GM18526 (cell line): ENCODE measurements around the gene CACNA2D3.

Experiments used
- POLR2A ChIP-seq: IDR thresholded peaks from 3 replicates; pipeline ENCODE4 v1.6.1; 2011; ENCODE audit not compliant: insufficient read length; ENCODE audit errors: extremely low read depth

CACNA2D3 gene

GRCh38 chr3:54345847-54346375 lies 223.6 kb downstream of the CACNA2D3 start:
- TF ChIP-seq POLR2A, result no peak

DNA sequence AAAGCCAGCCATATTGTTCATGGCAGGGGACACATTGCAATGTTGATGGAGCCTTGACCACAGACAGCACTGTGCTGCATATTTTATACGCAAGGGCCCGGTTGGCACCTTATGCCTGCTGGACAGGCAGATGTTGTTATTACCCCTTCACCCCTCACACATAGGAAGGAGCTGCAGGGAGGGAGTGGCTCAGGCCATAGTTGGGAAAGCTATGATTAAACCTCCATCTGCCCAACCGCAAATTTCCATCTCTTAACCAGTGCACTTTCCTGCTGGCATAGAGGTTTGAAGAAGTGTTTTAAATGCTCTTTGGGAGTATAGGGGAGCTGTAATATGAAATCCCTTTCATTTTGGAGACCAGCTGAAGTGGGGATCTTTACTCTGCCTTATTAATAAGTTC lies 224.7 kb downstream of the CACNA2D3 start:
- TF ChIP-seq POLR2A, result no peak

DNA sequence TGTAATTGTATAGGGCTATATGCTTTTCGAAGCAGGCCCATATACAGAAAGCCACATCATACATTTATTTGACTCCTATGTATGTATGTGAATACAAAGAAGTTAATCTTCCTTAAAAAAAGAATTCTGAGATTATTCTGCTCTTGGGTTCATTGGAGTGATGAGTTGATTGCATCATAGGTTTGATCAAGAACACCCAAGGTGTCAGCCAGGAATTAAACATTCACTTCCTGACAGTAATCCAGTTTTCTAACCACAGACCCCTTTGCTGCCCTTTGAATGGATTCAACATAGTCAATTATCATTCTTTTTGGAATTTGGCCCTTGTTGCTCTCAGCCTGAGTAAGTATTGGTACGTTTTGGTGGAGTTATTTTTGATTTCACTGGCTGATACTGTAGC lies 225.6 kb downstream of the CACNA2D3 start:
- TF ChIP-seq POLR2A, result no peak

- TF ChIP-seq POLR2A, result no peak
Observed at GRCh38 chr3:54349231-54349652, 226.9 kb downstream of the CACNA2D3 start.

- TF ChIP-seq POLR2A, result no peak
Observed at GRCh38 chr3:54349691-54350090, 227.3 kb downstream of the CACNA2D3 start.

GRCh38 chr3:54353546-54353945 lies 231.2 kb downstream of the CACNA2D3 start:
- no peak for TF ChIP-seq POLR2A

DNA sequence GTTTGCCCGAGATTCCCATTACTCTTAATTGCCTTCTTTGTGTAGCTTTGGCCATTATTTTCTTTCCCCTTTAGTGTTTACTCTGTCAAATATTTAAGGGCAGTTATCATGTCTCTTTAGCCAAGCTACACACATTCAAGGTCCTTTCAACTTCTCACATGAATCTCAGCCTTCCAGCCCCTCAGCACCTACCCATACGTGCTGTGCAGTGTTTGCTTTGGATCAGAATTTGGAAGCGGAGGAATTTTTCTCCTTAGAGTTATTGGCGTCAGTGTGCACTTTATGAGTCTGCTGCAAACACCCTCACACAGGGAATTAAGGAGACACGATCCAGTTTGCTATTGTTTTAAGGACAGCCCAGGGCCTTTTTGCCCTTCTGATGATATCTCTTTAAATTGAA lies 231.6 kb downstream of the CACNA2D3 start:
- TF ChIP-seq POLR2A, result no peak

DNA sequence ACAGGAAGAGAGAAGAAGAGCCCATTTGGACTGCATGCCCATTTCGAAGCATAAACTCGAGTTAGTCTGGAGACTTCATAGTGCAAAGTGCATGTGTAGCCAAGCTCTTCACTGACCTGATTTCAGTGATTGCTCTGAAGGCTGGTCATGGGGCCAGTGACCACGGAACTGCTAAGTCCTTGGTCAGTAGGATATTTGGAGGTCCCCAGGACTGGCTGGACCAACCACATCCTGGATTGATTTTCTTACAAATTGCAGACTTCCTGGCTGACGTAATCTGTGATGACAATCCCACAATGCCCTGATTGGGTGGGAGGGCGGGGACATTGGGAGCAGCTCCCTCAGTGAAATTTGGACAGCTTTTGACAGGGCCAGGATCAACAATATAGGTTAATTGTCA lies 233.4 kb downstream of the CACNA2D3 start:
- TF ChIP-seq POLR2A, result no peak

- no peak for TF ChIP-seq POLR2A
Observed at GRCh38 chr3:54356261-54357045, 234.1 kb downstream of the CACNA2D3 start.

GRCh38 chr3:54357301-54357700 lies 234.9 kb downstream of the CACNA2D3 start:
- TF ChIP-seq POLR2A, result no peak

- TF ChIP-seq POLR2A, result no peak
Observed at GRCh38 chr3:54358316-54358715, 236.0 kb downstream of the CACNA2D3 start.

DNA sequence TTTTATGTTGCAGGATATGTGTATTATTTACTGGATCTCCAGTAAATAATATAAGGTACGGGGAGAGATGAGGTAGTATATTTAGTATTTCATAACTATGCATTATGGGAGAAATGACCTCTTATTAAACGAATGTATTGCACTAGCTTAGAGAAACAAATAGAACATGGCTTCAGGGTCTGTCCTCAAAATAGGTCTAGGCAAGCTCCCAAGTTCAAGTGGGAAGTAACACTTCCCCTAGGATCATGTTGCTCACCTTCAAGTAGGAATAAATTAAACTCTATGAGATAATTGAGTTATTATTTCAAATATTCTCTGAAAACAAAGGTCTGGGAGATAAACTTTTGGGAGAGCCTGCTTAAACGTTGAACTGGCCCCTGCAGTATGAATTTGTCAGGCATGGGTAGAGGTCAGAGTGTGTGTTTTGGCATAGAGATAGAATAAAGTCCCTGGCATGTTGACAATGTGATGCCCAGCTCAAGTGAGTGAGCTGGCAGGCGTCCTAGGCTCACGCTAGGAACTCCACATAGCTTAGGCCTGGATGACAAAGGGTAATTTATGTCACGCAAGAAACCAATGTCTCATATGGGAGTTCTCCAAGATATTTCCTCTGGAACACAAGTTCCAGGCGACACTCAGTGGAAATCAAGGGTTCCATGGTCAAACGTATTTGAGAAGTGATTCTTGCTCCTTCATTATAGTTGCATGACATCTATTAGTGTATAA lies 236.8 kb downstream of the CACNA2D3 start:
- TF ChIP-seq POLR2A, result no peak

GRCh38 chr3:54360320-54360719 lies 238.0 kb downstream of the CACNA2D3 start:
- TF ChIP-seq POLR2A, result no peak

DNA sequence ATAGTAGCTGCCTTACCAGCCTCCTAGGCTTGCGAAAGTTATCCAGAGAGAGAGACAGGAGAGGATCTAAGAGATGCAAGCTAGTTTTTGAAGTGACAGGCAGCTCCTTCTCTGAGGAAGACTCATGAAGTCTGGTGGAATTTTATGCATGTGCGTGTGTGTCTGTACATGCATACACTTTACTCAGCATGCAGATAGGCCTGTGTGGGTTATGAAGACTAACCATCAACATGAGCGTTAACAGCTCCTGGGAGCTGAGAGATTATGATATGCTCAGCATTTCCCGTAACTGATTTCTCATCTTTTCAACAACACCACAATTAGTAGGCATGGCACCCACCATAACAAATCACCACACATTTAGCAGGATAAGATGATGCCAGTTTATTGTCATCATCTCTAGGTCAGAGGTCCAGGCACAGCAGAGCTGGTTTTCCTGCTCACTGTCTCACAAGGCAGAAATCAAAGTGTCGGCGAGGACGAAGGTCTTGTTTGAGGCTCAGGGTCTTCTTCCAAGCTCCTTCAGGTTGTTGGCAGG lies 239.5 kb downstream of the CACNA2D3 start:
- TF ChIP-seq POLR2A, result no peak

- no peak for TF ChIP-seq POLR2A
Observed at GRCh38 chr3:54366007-54366750, 243.8 kb downstream of the CACNA2D3 start.
